Smooth muscle cell (in vitro differentiated cells): ENCODE results near the gene COPS4. TPM values are rescaled to one million over a fixed set of nuclear protein-coding genes. Genes with fewer than 3 reads are reported as not detected.
A peak's percentile ranks its signal among the peaks of the same experiment; 100 is the strongest.

ENCODE experiments used
- DNase-seq: peaks from one replicate; lab custom pipeline; 2025; ENCODE audit not compliant: unreplicated experiment; lab: John Stamatoyannopoulos, UW
- H2AFZ ChIP-seq: fragments of 200-600 bp; sonication (generic); 2 replicates; pipeline ENCODE4 v1.6.0; 2016; ENCODE audit warnings: antibody characterized with exemption, low read depth, mild to moderate bottlenecking
- H3F3A ChIP-seq: fragments of 200-600 bp; sonication (generic); 2 replicates; pipeline ENCODE4 v1.6.0; 2017; ENCODE audit warnings: antibody characterized with exemption, low read depth
- H3K27ac ChIP-seq: fragments of 200-600 bp; sonication (generic); 2 replicates; pipeline ENCODE4 v1.5.1; 2016; ENCODE audit warnings: low read depth, mild to moderate bottlenecking
- H3K27me3 ChIP-seq: fragments of 200-600 bp; sonication (generic); 2 replicates; pipeline ENCODE4 v1.6.1; 2016; ENCODE audit warnings: low read depth, mild to moderate bottlenecking
- H3K36me3 ChIP-seq: fragments of 200-600 bp; sonication (generic); 2 replicates; pipeline ENCODE4 v1.5.1; 2016; ENCODE audit warnings: low read depth
- H3K4me1 ChIP-seq: fragments of 200-600 bp; sonication (generic); 2 replicates; pipeline ENCODE4 v1.5.1; 2016; ENCODE audit warnings: low read depth
- H3K4me2 ChIP-seq: fragments of 200-600 bp; sonication (generic); 2 replicates; pipeline ENCODE4 v1.6.0; 2016; ENCODE audit warnings: mild to moderate bottlenecking
- H3K4me3 ChIP-seq: fragments of 200-600 bp; sonication (generic); 2 replicates; pipeline ENCODE4 v1.5.1; 2016; ENCODE audit warnings: mild to moderate bottlenecking
- H3K79me2 ChIP-seq: fragments of 200-600 bp; sonication (generic); 2 replicates; pipeline ENCODE4 v1.6.0; 2016; ENCODE audit warnings: low read depth, mild to moderate bottlenecking
- H3K9ac ChIP-seq: fragments of 200-600 bp; sonication (generic); 2 replicates; pipeline ENCODE4 v1.6.0; 2016; ENCODE audit warnings: low read depth
- H3K9me3 ChIP-seq: fragments of 200-600 bp; sonication (generic); replicated peaks from 2 replicates; pipeline ENCODE4 v1.5.1; 2016; ENCODE audit warnings: low read depth
- H4K20me1 ChIP-seq: fragments of 200-600 bp; sonication (generic); 2 replicates; pipeline ENCODE4 v1.6.0; 2016; ENCODE audit warnings: low read depth
- WGBS: methylation state at CpG from one replicate; pipeline ENCODE4 v1.1.7; 2016; ENCODE audit warnings: low lambda C conversion rate; 5-methylcytosine and 5-hydroxymethylcytosine counted together
- polyA plus RNA-seq: library from polyadenylated mRNA; unstranded; fragments of >200 nt; fragmentation: Nextera tagmentation; extraction: Ambion mirVana; gene quantifications from 2 replicates; pipeline ENCODE4 v1.2.1, GENCODE V29; 2016
- total RNA-seq: library from RNA; depleted of rRNA; stranded (reverse); fragments of >200 nt; gene quantifications from 2 replicates; pipeline ENCODE4 v1.2.3, GENCODE V29; 2014
- TF ChIP-seq, protein P1 (sequence below): fragments of 200-600 bp; sonication (generic); IDR thresholded peaks from 2 replicates; pipeline ENCODE4 v1.5.1; 2017; ENCODE audit warnings: borderline replicate concordance, mild to moderate bottlenecking, antibody characterized with exemption; ENCODE audit not compliant: insufficient read depth, poor library complexity, severe bottlenecking

The COPS4 gene
- total and polyA plus RNA-seq, 2 experiments from 2014 or later, result 41.2 to 55.5 TPM

DNA sequence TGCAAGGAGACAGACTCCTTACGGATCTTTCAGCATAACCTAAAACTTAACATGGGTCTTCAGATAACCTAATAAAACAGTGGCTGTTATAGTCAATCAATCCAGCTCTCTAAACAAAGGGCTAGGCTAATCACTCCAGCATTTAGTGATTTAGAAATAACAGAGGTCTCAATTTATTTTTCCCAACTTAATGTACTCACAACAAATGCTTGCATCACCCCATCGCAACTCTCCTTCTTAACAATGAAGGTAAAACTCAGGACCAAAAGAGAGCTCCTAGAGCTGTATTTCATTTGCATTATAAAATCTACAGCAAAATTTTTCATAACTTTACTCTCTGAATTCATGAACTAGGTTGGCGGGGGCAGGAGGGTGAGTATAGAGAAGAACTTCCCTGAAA is 25.5 kb upstream of the COPS4 start:
- Histone ChIP-seq H4K20me1 (peaks cover 7% of the 10 kb centered on the region), H3K9me3 (no peaks in the 10 kb centered on the region), H3K36me3 (no peaks in the 10 kb centered on the region), H3K9ac (peak overlapping the region; percentile 98), H3K4me1 (peaks cover 26% of the 10 kb centered on the region), H3K27me3 (no peaks in the 10 kb centered on the region), H3K4me3 (peak overlapping the region; percentile 98), H2AFZ (peak overlapping the region; percentile 99), H3K4me2 (peak overlapping the region; percentile 99), H3K27ac (peak overlapping the region; percentile 98), H3K79me2 (peaks cover 54% of the 10 kb centered on the region), H3F3A (peaks cover 11% of the 10 kb centered on the region)
- WGBS, result 72% methylated on average over 3 of the region's 3 CpGs
- TF ChIP-seq, protein P1, sequence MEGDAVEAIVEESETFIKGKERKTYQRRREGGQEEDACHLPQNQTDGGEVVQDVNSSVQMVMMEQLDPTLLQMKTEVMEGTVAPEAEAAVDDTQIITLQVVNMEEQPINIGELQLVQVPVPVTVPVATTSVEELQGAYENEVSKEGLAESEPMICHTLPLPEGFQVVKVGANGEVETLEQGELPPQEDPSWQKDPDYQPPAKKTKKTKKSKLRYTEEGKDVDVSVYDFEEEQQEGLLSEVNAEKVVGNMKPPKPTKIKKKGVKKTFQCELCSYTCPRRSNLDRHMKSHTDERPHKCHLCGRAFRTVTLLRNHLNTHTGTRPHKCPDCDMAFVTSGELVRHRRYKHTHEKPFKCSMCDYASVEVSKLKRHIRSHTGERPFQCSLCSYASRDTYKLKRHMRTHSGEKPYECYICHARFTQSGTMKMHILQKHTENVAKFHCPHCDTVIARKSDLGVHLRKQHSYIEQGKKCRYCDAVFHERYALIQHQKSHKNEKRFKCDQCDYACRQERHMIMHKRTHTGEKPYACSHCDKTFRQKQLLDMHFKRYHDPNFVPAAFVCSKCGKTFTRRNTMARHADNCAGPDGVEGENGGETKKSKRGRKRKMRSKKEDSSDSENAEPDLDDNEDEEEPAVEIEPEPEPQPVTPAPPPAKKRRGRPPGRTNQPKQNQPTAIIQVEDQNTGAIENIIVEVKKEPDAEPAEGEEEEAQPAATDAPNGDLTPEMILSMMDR, result no peak
- no peak for DNase-seq

DNA sequence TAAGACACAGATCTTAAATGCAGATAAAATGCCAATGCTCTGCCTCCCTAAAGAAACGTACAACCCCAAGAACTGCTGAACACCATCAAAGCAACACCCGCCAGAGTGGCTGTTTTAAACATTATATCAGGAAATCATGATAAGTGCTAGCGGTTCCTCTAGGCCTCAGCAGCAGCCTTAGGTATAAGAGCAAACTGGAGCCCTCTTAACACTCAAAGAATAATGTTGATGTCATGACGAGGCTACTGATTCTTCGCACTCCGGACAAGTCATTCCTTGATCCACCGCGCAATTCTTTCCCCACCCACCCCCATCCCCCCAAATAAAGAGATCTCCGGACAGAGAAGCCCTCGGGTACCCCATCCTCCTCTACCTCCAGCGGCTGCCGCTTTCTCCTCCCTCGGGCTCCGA is 24.9 kb upstream of the COPS4 start:
- H3K9ac ChIP-seq, result peak overlapping the region; percentile 98
- H4K20me1 ChIP-seq, result peaks cover 7% of the 10 kb centered on the region
- peak overlapping the region; percentile 99 for H2AFZ ChIP-seq
- under 1% methylated on average over 10 of the region's 14 CpGs for WGBS
- peak overlapping the region; percentile 98 for H3K27ac ChIP-seq
- TF ChIP-seq, protein P1, result no peak
- H3K9me3 ChIP-seq, result no peaks in the 10 kb centered on the region
- H3K36me3 ChIP-seq, result no peaks in the 10 kb centered on the region
- H3K4me1 ChIP-seq, result peaks cover 26% of the 10 kb centered on the region
- H3F3A ChIP-seq, result peaks cover 11% of the 10 kb centered on the region
- H3K4me3 ChIP-seq, result peak overlapping the region; percentile 98
- peak overlapping the region; percentile 99 for H3K4me2 ChIP-seq
- no peak for DNase-seq
- H3K27me3 ChIP-seq, result no peaks in the 10 kb centered on the region
- H3K79me2 ChIP-seq, result peaks cover 48% of the 10 kb centered on the region

DNA sequence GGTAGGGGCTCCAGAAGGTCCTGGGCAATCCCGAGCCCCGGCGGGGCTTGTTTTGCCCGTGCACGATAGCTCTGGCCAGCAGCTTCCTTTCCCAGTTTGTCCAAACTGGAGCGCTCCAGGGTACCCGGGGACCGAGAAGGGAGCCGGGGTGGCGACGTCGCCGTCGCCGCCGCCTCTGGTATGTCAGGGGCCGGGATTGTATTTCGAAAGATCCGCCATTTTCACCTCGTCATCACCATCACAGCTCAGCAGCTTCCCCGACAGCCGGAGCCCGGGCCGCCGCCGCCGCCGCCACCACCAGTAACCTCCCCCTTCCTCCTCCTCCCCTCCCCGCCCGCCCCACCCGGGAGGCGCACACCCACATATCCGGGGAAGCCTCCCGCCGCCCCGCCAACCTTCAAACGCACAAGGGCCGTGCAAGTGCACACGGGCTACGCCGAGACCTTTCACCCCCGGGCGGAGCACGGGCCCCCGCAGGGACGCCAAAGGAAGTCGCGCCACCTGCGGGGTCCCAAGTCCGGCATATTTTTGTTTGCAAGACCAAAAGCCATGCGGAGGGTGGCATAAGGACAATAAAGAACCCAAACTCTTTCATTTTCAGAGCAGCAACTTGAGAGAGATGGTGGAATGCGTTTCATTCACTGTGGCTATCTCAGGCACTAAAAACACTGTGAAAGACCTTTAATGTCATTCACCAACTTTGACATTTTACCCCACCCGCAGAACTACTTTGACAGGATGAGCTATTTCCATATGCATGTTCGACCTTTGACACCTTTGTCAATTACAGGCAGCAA is 24.3 kb upstream of the COPS4 start, which contains the start of gene LIN54:
TSS of gene LIN54 (minus strand) at position 302 of the 797 bp plus-strand sequence. CDS start 25,979 bp downstream, outside the sequence.
- no peaks in the 10 kb centered on the region for H3K9me3 ChIP-seq
- TF ChIP-seq, protein P1, result no peak
- peak within 1 kb of the TSS; percentile 98 for H3K27ac ChIP-seq
- no peaks in the 10 kb centered on the region for H3K27me3 ChIP-seq
- peaks cover 26% of the 10 kb centered on the region for H3K4me1 ChIP-seq
- H3K9ac ChIP-seq, result peak within 1 kb of the TSS; percentile 98
- peak; percentile 53 for DNase-seq
- H3K36me3 ChIP-seq, result no peaks in the 10 kb centered on the region
- peaks cover 11% of the 10 kb centered on the region for H3F3A ChIP-seq
- peak within 1 kb of the TSS; percentile 99 for H3K4me2 ChIP-seq
- WGBS, result 1% methylated on average over 35 of the region's 54 CpGs
- H3K4me3 ChIP-seq, result peak within 1 kb of the TSS; percentile 98
- H4K20me1 ChIP-seq, result peaks cover 3% of the 10 kb centered on the region
- peak within 1 kb of the TSS; percentile 99 for H2AFZ ChIP-seq
- peaks cover 43% of the 10 kb centered on the region for H3K79me2 ChIP-seq
